ENCODE measurements around the gene WIZ.
A peak's percentile ranks its signal among the peaks of the same experiment; 100 is the strongest.

The WIZ gene

GRCh38 chr19:15466851-15467733, 17.3 kb upstream of the WIZ start:
- DNase-seq, result no peak

- peak in 1 of 56 donors; percentile 26 for DNase-seq
Measured at GRCh38 chr19:15464394-15465385, 14.9 kb upstream of the WIZ start, which contains the start of gene RASAL3. RASAL3 (minus strand) TSS chr19:15464544; CDS start chr19:15464358, 186 bp downstream.

GRCh38 chr19:15463861-15464371, 14.2 kb upstream of the WIZ start:
- DNase-seq, result peak in 1 of 56 donors; percentile 11

DNA sequence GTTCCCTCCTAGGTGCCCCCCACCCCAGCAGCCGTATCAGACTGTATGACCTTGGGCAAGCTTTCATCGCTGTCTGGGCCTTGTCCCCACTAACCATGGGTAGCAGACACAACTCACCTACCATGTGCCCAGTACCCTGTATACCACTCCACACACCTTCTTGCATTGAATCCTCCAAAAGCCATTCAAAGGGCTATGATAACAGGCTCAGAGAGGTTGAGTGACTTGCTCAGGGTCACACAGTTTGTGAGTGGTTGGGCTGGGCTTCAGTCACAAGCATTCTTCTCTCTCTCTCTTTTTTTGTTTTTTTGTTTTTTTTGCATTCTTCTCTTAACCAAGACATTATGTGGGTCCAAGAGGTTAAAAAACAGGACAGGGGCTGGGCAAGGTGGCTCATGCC, 11.9 kb upstream of the WIZ start:
- no peak for DNase-seq

GRCh38 chr19:15457701-15458484, 8.1 kb upstream of the WIZ start:
- no peak for DNase-seq

DNA sequence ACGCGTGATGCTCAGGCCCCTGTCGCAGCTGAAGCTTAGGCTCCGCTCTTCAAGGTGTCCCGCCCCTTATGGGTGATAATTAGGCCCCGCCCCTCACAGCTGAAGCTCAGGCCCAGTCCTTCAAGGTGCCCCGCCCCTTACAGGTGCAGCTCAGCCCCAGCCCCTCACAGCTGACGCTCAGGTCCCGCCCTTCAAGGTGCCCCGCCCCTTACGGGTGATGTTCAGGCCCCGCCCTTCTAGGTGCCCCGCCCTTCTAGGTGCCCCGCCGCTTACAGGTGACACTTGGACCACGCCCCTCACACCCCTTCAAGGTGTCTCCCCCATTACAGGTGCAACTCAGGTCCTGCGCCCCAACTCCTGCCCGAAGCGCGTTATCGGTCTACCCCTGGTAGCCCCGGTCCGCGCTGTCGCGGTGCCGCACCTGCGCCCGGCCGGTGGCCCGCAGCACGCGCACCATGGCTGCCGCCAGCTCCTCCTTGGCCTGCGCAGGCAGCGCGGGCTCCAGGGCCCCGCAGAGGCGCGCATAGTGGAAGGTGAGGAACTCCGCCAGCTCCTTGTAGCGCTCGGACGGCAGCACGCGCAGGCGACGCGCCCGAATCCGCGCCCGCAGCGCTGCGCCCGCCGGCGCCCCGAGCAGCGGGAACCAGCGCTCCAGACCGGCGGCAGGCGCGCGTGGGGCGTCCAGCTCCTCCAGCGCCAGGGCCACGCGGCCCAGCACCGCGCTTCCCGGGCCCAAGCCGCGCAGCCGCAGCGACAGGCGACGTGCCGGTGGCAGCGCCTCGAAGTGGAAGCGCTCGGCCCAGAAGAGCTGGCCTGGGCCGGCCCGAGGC, 7.3 kb upstream of the WIZ start:
- DNase-seq, result peak in 1 of 56 donors; percentile 5

DNA sequence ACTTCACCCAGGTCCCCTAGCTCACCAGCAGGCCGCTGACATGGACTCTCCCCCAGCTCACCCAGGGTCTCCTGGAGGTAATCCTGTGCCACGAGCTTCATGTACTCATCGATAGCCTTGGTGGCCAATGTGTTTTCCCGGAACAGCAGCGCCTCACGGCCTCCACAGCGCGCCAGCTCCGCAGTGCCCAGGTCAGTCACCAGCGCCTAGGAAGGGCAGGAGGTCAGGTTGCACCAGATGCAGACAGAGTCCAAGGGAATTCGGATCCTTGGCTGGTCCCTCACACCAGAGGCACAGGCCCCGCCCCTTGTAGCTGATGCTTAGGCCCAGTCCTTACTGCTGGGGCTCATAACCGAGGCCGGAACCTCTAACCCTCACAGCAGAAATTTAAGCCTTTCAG, 6.7 kb upstream of the WIZ start:
- no peak for DNase-seq

DNA sequence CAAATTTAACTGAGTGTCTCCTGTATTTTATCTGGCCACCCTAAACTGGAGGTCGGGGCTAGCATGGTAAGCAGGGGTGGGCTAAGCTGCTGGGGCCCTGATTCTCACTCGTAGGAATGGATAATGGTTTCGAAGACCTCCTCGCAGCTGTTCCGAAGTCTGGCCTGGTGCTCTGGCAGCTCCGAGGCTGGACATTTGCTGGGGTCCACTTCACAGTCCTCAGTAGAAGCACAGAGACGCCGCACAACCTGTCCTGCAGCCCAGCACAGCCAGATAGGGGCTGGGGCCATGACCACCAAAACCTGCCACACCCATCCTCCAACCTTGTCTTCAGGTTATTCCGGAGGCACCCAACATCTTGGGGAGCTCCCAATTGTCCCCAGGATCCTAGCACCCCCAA, 6.2 kb upstream of the WIZ start:
- DNase-seq, result no peak

DNA sequence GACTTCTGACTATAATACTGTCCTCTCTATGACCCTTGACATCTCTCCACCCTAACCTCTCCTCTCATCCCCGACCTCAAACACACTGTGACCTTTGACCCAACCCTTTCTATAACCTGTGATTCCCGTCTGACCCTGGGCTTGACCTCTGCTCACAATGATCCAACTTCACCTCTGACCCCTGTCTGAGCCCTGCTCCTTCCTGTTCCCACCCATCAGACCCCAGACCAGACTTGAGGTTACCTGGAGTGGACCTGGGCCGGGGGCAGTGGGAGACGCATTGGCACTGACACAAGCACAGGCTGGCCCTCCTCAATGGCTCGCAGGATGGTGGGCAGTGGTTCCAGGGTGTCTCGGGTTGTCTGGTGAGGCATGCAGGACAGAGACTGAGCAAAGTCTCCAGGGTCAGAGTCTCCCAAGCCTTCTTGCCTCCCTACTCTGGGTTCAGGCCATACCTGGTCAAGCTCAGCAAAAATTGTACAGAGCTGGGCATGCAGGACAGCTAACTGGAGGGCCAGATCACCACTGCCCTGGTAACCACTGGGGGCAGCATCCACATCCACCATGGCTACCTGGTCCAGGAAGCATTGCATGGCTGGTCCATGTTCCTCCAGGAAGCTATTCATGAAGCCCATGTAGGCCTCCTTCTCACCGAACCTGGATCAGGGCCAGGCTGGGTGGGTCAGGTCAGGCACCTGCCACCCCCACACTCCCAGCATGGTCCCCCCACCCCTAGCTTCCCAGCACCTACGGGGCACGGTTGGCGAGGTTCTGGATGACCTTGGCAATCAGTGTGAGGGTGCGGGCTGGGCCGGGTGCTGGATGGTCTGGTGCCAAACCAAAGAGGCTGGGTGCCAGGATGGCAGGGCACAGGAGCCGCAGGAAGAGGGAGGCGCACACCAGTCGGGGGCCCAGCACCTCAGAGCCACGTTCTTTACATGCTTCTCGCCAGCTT, 4.4 kb upstream of the WIZ start:
- no peak for DNase-seq

- DNase-seq, result no peak
Measured at GRCh38 chr19:15453091-15453578, 3.4 kb upstream of the WIZ start.

- peak in 22 of 56 donors; percentile 4 to 76 (median 30) for DNase-seq
Measured at GRCh38 chr19:15452111-15453047, 2.6 kb upstream of the WIZ start.

GRCh38 chr19:15450528-15450890, 753 bp upstream of the WIZ start:
- DNase-seq, result no peak

- peak in 1 of 56 donors; percentile 38 for DNase-seq
Measured at GRCh38 chr19:15448778-15449619, 757 bp downstream of the WIZ start.

GRCh38 chr19:15448044-15448777, 1.5 kb downstream of the WIZ start:
- DNase-seq, result no peak

GRCh38 chr19:15447057-15447456, 2.7 kb downstream of the WIZ start:
- DNase-seq, result no peak

Measured in nucleus accumbens (tissue), 56 donors.